PFSK-1 (cell line): ENCODE results near the gene DLGAP1.

Experiments used
- SIN3A ChIP-seq: IDR thresholded peaks from 2 replicates; pipeline ENCODE4 v1.6.1; 2012; ENCODE audit warnings: mild to moderate bottlenecking, low read length, moderate library complexity, borderline replicate concordance; ENCODE audit not compliant: insufficient read depth
- TF ChIP-seq, protein P1 (sequence below), 2 experiments: IDR thresholded peaks; 2 replicates each; pipeline versions ENCODE4 v1.6.1 to v1.8.0; 2011 to 2012; ENCODE audit warnings: low read depth in 2 of 2, low read length in 2 of 2, control low read depth in 1 of 2, inconsistent platforms in 1 of 2, mild to moderate bottlenecking in 1 of 2, moderate library complexity in 1 of 2; ENCODE audit not compliant: insufficient read depth in 1 of 2

DNA sequence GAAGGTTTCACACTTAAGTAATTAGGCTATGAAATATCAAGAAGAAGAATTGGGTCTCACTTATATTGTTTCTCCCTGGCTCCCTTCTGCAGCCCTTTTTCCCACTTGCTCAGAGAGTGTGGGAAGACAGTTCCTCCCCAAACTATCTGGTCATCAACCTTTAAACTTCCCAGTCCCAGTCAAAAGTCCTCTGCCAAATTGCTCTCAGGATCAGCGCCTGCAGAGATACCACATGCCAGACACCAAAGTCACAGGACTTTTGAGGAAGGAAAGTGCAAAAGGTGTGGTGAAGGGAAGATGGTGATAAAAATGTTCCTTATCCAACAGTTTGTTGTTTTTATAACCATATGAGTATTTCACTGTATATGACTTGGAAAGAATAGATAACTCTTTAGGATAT lies 51.3 kb downstream of the DLGAP1 start:
- no peak for TF ChIP-seq SIN3A
- TF ChIP-seq, protein P1, sequence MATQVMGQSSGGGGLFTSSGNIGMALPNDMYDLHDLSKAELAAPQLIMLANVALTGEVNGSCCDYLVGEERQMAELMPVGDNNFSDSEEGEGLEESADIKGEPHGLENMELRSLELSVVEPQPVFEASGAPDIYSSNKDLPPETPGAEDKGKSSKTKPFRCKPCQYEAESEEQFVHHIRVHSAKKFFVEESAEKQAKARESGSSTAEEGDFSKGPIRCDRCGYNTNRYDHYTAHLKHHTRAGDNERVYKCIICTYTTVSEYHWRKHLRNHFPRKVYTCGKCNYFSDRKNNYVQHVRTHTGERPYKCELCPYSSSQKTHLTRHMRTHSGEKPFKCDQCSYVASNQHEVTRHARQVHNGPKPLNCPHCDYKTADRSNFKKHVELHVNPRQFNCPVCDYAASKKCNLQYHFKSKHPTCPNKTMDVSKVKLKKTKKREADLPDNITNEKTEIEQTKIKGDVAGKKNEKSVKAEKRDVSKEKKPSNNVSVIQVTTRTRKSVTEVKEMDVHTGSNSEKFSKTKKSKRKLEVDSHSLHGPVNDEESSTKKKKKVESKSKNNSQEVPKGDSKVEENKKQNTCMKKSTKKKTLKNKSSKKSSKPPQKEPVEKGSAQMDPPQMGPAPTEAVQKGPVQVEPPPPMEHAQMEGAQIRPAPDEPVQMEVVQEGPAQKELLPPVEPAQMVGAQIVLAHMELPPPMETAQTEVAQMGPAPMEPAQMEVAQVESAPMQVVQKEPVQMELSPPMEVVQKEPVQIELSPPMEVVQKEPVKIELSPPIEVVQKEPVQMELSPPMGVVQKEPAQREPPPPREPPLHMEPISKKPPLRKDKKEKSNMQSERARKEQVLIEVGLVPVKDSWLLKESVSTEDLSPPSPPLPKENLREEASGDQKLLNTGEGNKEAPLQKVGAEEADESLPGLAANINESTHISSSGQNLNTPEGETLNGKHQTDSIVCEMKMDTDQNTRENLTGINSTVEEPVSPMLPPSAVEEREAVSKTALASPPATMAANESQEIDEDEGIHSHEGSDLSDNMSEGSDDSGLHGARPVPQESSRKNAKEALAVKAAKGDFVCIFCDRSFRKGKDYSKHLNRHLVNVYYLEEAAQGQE (IDR thresholded peaks at IDR 0.05; ENCODE audit: insufficient read depth in 1 of 2, low read depth in 2 of 2, low read length in 2 of 2) = no peak
